K562 (cell line): Measurements from ENCODE around the gene HOXB4. TPM values are rescaled to one million over a fixed set of nuclear protein-coding genes. Genes with fewer than 3 reads are reported as not detected.

Source experiments
- CEBPZ ChIP-seq: fragments of 150-350 bp; IDR thresholded peaks from 2 replicates; pipeline ENCODE4 v1.6.1; 2014; ENCODE audit warnings: low read depth, mild to moderate bottlenecking, low read length, borderline replicate concordance
- ESRRA ChIP-seq: fragments of 450-650 bp; IDR thresholded peaks from 2 replicates; pipeline ENCODE4 v1.6.1; 2014; ENCODE audit warnings: low read depth, mild to moderate bottlenecking, moderate library complexity, borderline replicate concordance
- HBP1 ChIP-seq: fragments of 450-650 bp; formaldehyde crosslinking; IDR thresholded peaks from 2 replicates; pipeline ENCODE4 v1.4.0; 2022; ENCODE audit warnings: missing genetic modification characterization
- MED1 ChIP-seq: sonication (generic); formaldehyde crosslinking; IDR thresholded peaks from 2 replicates; pipeline ENCODE4 v1.8.1; 2023; ENCODE audit warnings: missing genetic modification reagents, borderline replicate concordance
- NR2F6 ChIP-seq: fragments of 450-650 bp; formaldehyde crosslinking; IDR thresholded peaks from 2 replicates; pipeline ENCODE4 v1.4.0; 2020; ENCODE audit warnings: mild to moderate bottlenecking
- PHB2 ChIP-seq: fragments of 450-650 bp; IDR thresholded peaks from 2 replicates; pipeline ENCODE4 v1.6.1; 2017; ENCODE audit warnings: low read depth
- PTBP1 ChIP-seq: fragments of 200-400 bp; formaldehyde crosslinking; IDR thresholded peaks from 2 replicates; pipeline ENCODE4 v1.6.1; 2017; ENCODE audit warnings: low read depth, low read length
- PTRF ChIP-seq: fragments of 450-650 bp; IDR thresholded peaks from 2 replicates; pipeline ENCODE4 v1.6.1; 2016; ENCODE audit warnings: mild to moderate bottlenecking, missing genetic modification characterization, missing compliant biosample characterization
- RREB1 ChIP-seq: fragments of 250-450 bp; sonication (Bioruptor Pico); IDR thresholded peaks from 2 replicates; pipeline ENCODE4 v1.4.0; 2020
- SUPT5H ChIP-seq: fragments of 450-650 bp; IDR thresholded peaks from 2 replicates; pipeline ENCODE4 v1.6.1; 2016
- TBP ChIP-seq: optimal IDR thresholded peaks from 2 replicates; pipeline ENCODE3; 2011; ENCODE audit warnings: low read depth, low read length, improper control_type of control experiment
- TRIM28 ChIP-seq: fragments of 450-650 bp; IDR thresholded peaks from 2 replicates; pipeline ENCODE4 v1.6.1; 2017
- ZNF280A ChIP-seq: fragments of 450-650 bp; IDR thresholded peaks from 2 replicates; pipeline ENCODE4 v1.6.1; 2018; ENCODE audit warnings: mild to moderate bottlenecking, low read depth; ENCODE audit not compliant: partially characterized antibody
- ZNF699 ChIP-seq: fragments of 250-450 bp; sonication (Bioruptor Pico); IDR thresholded peaks from 2 replicates; pipeline ENCODE4 v1.8.0; 2021; ENCODE audit warnings: mild to moderate bottlenecking, moderate library complexity; ENCODE audit not compliant: insufficient replicate concordance
- ZNF75A ChIP-seq: fragments of 450-650 bp; formaldehyde crosslinking; IDR thresholded peaks from 2 replicates; pipeline ENCODE4 v1.4.0; 2020; ENCODE audit warnings: mild to moderate bottlenecking
- polyA plus RNA-seq, 8 experiments: library from polyadenylated mRNA; depleted of rRNA in 4 of 8; stranded (reverse) in 5 of 8; unstranded in 3 of 8; fragments of >200 nt; fragmentation: Nextera tagmentation in 2 of 8; fragmentation: Illumina TruSeq in 1 of 8; extraction: Ambion mirVana in 2 of 8; extraction: Trizol in 1 of 8; gene quantifications; 2 replicates each; pipeline versions ENCODE4 v1.2.1 to v1.2.3, GENCODE V29; 2011 to 2014; ENCODE audit warnings: inconsistent platforms in 1 of 8, missing spikeins in 1 of 8
- total RNA-seq, 7 experiments: library from RNA; depleted of rRNA in 6 of 7; stranded (reverse); fragments of >200 nt in 6 of 7; fragmentation: Illumina TruSeq in 2 of 7; extraction: Trizol in 2 of 7; gene quantifications; 2 replicates each; pipeline versions ENCODE4 v1.2.1 to v1.2.3, GENCODE V29; 2011 to 2021; ENCODE audit warnings: low replicate concordance in 1 of 7

HOXB4 gene
- total and polyA plus RNA-seq, 9 of the 15 experiments (the other 6 are each of a cell fraction or from before 2014, with no cell fraction given): 1.6 to 34.9 (median 14.9) TPM

GRCh38 chr17:48555258-48556228 lies 22.6 kb downstream of the HOXB4 start (continued):
- TF ChIP-seq RREB1 (CRISPR knock-in tag) (no peak), PHB2 (no peak), SUPT5H (peak; percentile 53), CEBPZ (no peak), TRIM28 (no peak), ZNF280A (no peak), PTRF (tag) (no peak), NR2F6 (no peak), ESRRA (no peak; the same call in 1 of the 2 replicates), ZNF75A (no peak), HBP1 (CRISPR knock-in tag) (peak; percentile 81; the same call in 1 of the 2 replicates), ZNF699 (CRISPR knock-in tag) (no peak), MED1 (CRISPR knock-in tag) (no peak), PTBP1 (no peak), TBP (no peak)
